GM20000 (cell line): ENCODE measurements around the gene TNC.
A peak's percentile ranks its signal among the peaks of the same experiment; 100 is the strongest.

ENCODE experiments used
- DNase-seq: peaks from one replicate; pipeline ENCODE4 v3.0.0; 2012; ENCODE audit warnings: low spot score
- CTCF ChIP-seq: IDR thresholded peaks from 2 replicates; pipeline ENCODE4 v1.5.1; 2012; ENCODE audit warnings: mild to moderate bottlenecking, control low read depth; ENCODE audit errors: extremely low read depth, missing control alignments

TNC gene

GRCh38 chr9:115050002-115050490 lies 67.9 kb downstream of the TNC start:
- no peak for TF ChIP-seq CTCF
- DNase-seq, result no peak

GRCh38 chr9:115046824-115047223 lies 71.1 kb downstream of the TNC start:
- TF ChIP-seq CTCF, result no peak
- DNase-seq, result no peak

GRCh38 chr9:115046199-115046598 lies 71.8 kb downstream of the TNC start:
- TF ChIP-seq CTCF, result no peak
- no peak for DNase-seq

- no peak for TF ChIP-seq CTCF
- no peak for DNase-seq
Measured at GRCh38 chr9:115043632-115044031, 74.3 kb downstream of the TNC start.

GRCh38 chr9:115042781-115043509 lies 75.0 kb downstream of the TNC start:
- TF ChIP-seq CTCF, result no peak
- DNase-seq, result peak; percentile 25

- no peak for DNase-seq
- no peak for TF ChIP-seq CTCF
Measured at GRCh38 chr9:115039516-115040120, 78.3 kb downstream of the TNC start.

GRCh38 chr9:115038178-115038577 lies 79.8 kb downstream of the TNC start:
- DNase-seq, result no peak
- no peak for TF ChIP-seq CTCF
